ENCODE measurements around the gene ADAM11. TPM values are rescaled to one million over a fixed set of nuclear protein-coding genes. Genes with fewer than 3 reads are reported as not detected.
"Not testable (repeated sequence)": the region's sequence is repeated elsewhere in the genome, so short reads cannot be mapped to it uniquely, and the experiment has no call there.

Gene ADAM11
- total RNA-seq, 2 experiments from 2014 or later: 0.10 to 0.21 TPM

DNA sequence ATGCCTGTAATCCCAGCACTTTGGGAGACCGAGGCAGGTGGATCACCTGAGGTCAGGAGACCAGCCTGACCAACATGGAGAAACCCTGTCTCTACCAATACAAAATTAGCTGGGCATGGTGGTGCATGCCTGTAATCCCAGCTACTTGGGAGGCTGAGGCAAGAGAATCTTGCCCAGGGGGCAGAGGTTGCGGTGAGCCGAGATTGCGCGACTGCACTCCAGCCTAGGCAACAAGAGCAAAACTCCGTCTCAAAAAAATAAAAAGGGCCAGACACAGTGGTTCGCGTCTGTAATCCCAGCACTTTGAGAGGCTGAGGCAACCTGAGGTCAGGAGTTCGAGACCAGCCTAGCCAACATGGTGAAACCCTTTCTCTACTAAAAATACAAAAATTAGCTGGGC, 66.4 kb downstream of the ADAM11 start:
- POLR2A ChIA-PET: not testable (repeated sequence)
- CTCF ChIA-PET: interaction anchor here (0.7 kb wide), 1 partner anchor 209 kb away, joined by 3 read pairs; no protein-coding TSS in a partner anchor

DNA sequence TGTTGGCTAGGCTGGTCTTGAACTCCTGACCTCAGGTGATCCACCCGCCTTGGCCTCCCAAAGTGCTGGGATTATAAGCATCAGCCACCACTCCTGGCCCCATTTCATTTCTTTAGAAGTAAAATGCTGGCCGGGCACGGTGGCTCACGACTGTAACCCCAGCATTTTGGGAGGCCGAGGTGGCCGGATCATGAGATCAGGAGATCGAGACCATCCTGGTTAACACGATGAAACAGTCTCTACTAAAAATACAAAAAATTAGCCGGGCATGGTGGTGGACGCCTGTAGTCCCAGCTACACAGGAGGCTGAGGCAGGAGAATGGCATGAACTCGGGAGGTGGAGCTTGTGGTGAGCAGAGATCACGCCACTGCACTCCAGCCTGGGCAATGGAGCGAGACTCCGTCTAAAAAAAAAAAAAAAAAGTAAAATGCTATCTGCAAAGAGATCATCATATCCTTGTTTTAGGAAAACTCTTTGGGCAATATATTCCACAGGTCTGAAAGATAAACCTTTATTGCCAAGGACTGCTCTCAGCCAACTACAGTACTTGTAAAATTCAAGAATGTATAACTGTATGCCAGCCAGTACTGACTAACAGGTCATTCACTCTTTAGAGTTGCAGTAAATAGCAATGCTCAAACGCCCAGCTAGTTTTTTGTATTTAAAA, 67.5 kb downstream of the ADAM11 start:
- ChIA-PET POLR2A (no interaction called here), CTCF (interaction anchor here (0.7 kb wide), 1 partner anchor 17 kb away, joined by 3 read pairs; no protein-coding TSS in a partner anchor)

DNA sequence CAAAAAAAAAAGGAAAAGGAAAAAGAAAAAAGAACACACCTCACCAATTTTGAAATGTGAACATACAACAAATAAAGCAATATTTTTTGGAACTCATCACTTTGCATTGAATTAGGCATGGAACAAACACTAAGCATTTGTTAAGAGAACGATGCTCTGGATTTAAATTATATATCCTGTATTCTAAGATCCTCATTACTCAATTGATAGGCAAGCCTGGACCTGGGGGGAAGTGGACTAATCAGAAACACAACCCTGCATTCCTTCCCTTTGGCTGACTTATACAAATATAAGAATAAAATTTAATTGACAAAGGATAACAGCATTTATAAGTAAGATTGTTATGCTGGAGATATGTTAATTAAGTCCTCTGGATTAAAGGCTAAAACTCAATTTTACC, 69.1 kb downstream of the ADAM11 start:
- ChIA-PET CTCF (interaction anchor here (0.6 to 1.5 kb wide), 3 partner anchors 40 to 1821 kb away, joined by 3 to 4 read pairs (median 3); no protein-coding TSS in a partner anchor), POLR2A (no interaction called here)

DNA sequence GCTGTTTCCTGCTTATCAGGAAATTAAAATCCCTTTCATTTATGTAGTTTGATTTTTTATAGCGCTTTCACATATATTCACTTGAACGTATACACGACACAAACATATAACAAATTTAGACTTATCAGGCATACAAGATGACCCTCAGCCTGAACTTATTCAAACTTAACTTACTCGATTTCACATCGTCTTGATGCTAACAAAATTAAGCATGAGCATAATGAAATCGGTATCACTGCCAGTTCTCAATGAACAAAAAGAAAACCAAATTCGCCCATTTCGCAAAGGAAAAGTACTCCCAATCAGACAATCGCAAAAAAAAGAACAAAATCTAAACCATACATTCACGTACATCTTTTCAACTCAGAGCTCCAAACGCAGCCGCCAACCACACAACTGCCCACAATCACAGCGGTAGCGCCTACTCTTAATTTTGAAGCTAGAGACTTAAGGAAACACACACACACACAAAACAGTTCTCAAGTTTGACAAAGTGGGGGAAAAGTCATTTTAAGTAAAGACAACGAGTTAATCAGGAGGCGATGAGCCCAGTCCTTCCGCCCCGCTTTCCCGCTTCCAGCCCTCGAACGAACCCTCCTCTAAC, 70.2 kb downstream of the ADAM11 start:
- CTCF ChIA-PET: interaction anchor here (1.2 to 1.5 kb wide), 2 partner anchors 50 to 53 kb away, joined by 4 read pairs; no protein-coding TSS in a partner anchor
- POLR2A ChIA-PET: interaction anchor here (0.6 kb wide), 1 partner anchor 10 kb away, joined by 5 read pairs; no protein-coding TSS in a partner anchor

DNA sequence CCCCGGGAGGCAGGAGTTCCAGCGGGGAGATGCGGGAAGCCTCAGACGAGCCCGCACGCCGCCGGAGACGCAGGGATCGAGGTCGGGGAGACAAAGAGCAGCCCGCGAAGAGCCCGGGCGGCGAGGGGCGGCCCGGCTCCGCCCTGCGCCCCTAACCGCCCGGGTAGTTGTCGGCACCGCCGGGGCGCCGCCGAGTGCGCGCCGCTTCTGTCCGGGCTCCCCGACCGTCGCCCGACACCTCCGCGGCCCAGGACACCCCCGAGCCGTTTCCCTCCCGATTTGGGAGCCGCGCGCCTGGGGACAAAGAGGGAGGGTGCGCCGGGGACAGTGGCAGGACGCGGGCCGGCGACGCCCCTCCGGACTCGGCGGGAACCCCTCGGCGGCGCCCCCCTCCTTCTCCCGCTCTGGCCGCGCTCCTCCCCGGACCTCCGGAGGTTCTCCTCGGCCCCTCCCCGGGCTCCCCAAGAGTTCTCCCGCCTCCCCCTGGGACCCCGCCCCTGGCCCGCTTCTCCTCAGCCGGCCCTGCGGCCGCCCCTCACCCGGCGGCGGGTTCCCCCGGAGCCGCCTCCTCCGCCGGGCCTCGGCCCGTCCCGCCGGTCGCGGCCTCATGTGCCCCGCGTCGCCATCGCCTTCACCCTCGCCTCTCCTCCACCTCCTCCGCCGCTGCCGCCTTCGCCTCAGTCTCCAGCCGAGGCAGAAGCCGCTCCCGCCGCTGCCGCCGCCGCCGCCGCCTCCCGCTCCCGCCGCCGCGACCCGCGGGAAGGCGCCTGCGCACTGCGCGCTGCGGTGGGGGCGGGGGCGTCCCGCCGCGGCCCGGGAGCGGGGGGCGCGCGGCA, 71.0 kb downstream of the ADAM11 start, which contains the start of gene GJC1:
Gene GJC1, minus strand, starts transcription at position 765 of the 836 bp plus-strand sequence. CDS start 24,470 bp downstream, outside the sequence.
- ChIA-PET POLR2A (no interaction called here), CTCF (interaction anchor here (1.2 to 1.5 kb wide), 3 partner anchors 11 to 54 kb away, joined by 3 to 4 read pairs (median 4); no protein-coding TSS in a partner anchor)

DNA sequence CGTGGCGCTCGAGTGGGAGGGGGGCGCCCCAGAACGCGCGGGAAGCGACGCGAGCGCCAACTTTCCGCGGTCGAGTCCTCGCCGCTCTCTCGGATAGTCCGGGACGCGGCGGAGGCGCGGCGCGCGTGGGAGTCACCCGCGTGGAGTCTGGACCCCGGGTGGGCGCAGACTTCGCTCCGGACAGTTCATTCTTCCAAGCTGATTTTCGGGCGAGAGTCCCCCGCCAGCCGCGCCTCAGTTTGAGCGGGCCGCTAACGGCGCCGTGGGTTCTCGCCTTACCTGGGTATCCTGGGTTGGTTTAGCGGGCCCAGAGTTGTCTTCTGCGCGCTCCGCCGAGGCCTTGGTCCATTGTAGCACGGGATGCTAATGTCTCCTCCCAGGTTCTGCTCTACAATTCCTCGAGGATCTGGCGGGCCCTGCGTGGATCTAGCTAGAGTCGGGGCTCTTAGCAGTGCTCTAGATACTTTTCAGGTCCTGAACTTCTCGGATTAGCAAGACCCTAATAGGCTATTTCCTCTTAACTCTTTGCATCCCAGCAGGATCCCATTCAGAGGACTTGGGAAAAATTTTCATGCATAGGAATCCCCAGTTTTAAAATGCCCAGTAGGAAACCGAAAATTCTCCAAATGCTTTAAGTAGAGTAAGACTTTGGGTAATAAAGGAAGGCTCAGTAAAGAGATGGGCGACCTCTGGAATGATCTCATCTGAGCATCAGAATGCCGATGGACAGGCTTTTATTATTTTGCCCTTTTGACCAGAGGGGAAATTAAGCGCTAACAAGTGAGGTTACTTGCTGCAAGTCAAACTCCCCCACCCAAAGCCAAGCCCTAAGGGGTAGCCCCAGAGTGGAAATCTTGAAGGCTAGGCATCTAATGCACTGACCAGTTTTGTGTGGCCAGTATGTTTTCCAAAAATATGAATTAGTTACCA, 71.8 kb downstream of the ADAM11 start:
- ChIA-PET CTCF (interaction anchor here (1.0 to 1.5 kb wide), 4 partner anchors 10 to 58 kb away, joined by 3 read pairs; no protein-coding TSS in a partner anchor), POLR2A (no interaction called here)

DNA sequence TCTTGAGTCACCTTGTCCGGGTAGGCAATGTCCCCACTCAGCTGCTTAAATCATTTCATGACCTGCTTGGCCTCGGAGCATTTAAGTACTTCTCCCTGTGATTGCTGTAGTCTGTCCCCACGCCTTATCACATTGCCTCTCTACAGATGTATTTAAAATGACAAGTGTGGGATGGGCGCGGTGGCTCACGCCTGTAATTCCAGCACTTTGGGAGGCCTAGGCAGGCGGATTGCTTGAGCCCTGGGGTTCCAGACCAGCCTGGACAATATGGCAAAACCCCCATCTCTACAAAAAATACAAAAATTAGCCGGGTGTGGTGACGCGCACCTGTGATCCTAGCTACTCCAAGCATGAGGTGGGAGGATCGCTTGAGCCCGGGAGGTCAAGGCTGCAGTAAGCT, 72.6 kb downstream of the ADAM11 start:
- CTCF ChIA-PET: interaction anchor here (1.0 to 1.5 kb wide), 4 partner anchors 9 to 59 kb away, joined by 3 read pairs; no protein-coding TSS in a partner anchor
- POLR2A ChIA-PET: no interaction called here

Other genes with a start within 250 kb of the ADAM11 start
- gene FZD2, start 201.5 kb upstream of the ADAM11 start, total RNA-seq: under 1 TPM in 1 of 2 experiments, not detected in 1; 0.15 TPM
- gene MEIOC, start 102.5 kb upstream of the ADAM11 start, total RNA-seq: under 1 TPM; 0.15 to 0.36 TPM
- gene CCDC43, start 69.2 kb upstream of the ADAM11 start, total RNA-seq: 10 to 100 TPM; 31.1 to 32.5 TPM
- gene DBF4B, start 50.3 kb upstream of the ADAM11 start, total RNA-seq: 10 to 100 TPM; 18.6 to 20.3 TPM
- 1 to 10 TPM; 8.6 to 8.8 TPM for gene GJC1, start 71.3 kb downstream of the ADAM11 start, total RNA-seq
- gene HIGD1B, start 88.9 kb downstream of the ADAM11 start, total RNA-seq: not detected
- gene EFTUD2, start 140.5 kb downstream of the ADAM11 start, total RNA-seq: 100 to 1,000 TPM; 239 to 242 TPM
- not detected for gene GFAP, start 156.5 kb downstream of the ADAM11 start, total RNA-seq
- gene KIF18B, start 188.8 kb downstream of the ADAM11 start, total RNA-seq: 10 to 100 TPM; 34.1 to 35.7 TPM
- under 1 TPM in 1 of 2 experiments, not detected in 1; 0.21 TPM for gene C1QL1, start 209.3 kb downstream of the ADAM11 start, total RNA-seq

All from activated CD8-positive, alpha-beta memory T cell treated with anti-CD3 and anti-CD28 coated beads for 36 hours (primary cell).